RCC 7860 (cell line): Measurements from ENCODE around the gene EMX2.
"Not testable (repeated sequence)": the region's sequence is repeated elsewhere in the genome, so short reads cannot be mapped to it uniquely, and the experiment has no call there.

ENCODE experiments used
- DNase-seq: peaks from one replicate; pipeline ENCODE4 v3.0.0-alpha.2; 2015; ENCODE audit warnings: low spot score
- FAIRE-seq: peaks from 2 replicates; lab custom pipeline; 2012; peaks lifted over from hg19 to GRCh38; lab: Jason Lieb, UNC

EMX2 gene

DNA sequence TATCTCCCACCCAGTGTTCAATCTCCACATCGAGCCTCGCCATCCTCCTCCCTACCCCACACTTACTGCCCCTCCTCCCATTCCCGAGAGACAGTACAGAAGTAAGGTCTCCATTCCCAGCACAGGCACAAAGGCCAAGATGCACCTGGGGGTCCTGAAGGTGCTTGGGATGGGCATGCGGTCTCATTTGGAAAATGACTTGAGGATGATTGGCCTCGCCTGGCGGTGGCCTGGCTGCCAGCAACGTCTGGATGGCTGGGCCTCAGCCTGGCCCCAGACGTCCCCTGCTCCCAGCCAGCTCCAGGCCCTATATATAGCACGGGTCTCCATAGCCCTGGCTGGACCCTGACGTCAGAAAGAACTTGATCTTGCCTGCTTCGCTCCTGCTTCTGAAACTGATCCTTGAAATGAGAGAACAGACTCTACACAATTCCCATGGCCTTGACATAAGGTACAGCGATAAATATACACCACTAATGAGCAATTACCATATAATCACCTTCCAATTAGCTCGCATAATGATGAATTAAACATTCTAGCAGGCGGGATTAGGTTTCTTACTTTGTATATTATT, 11.8 kb downstream of the EMX2 start:
- FAIRE-seq (no peak), DNase-seq (no peak)

DNA sequence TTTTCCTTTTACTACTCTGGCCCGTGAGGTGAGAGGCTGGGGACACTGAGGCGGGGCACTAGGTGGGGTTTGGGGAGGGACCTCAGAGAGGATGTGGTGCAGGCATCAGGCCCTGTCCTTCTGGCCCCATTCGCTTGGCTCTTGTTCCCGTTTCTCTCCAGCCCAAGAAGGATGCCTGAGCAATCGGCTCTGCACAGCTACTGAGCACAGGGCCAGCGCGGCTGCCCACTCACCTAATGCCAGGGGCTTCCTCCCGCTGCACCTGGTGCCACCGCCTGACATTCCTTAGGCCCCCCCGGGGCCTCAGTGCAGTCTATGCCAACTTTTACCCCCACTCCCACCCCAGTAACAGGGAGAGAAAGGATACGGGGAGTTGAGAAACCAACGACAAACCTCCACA, 12.5 kb downstream of the EMX2 start:
- no peak for FAIRE-seq
- DNase-seq, result no peak

DNA sequence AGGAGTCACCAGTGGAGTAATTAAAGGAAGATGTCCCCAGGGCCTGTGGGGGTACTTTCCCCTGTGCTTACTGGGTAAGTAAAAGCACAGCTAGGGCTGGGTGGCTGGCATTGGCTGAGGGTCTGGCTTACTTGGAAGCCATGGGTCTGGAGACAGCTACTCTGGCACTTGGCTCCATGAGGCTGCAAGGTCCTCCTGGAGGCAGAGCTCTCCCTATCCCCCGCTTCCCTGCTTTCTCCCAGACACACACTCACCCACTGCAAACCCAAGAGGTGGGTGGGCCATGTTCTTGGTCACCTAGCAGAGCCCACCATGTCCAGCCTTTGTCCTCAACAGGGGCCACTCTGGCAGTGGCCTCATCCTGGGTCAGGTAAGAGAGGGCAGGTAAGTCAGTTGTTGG, 13.3 kb downstream of the EMX2 start:
- no peak for FAIRE-seq
- no peak for DNase-seq

DNA sequence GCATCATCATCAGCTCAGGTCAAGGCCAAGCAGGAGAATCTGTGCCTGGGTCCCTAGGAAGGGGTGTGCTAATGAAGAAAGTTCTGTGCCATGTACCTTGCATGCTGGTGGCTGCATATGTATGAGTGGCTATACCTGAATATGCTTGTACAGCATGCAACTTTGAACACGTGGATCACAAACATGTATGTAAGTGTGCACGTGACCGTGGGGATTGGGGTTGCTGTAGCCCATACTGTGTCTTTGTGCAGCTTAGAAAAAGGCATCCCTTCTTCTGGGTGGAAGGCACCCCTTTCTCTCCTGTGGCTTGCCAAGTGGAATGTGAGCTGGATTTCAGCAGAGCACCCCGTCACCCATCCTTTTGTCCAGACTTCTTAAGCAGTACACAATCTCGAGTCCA, 13.8 kb downstream of the EMX2 start:
- no peak for FAIRE-seq
- DNase-seq, result no peak

DNA sequence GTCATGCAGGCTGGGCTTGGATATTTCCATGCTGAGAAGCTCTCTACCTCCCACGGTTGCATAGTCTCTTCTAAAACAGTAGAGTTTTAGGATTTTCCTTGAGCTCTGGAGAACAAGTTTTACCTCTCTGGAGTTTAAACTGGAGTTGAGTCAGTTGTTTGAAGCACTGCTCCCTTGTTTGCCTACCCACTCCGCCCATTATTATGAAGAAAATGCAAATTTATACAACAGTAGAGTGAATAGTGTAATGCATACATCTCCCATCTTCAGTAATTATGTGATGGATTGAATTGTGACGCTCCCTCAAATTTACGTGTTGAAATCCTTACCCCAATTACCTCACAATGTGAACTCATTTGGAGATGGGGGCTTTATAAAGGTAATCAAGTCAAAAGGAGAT, 17.2 kb downstream of the EMX2 start:
- DNase-seq (no peak), FAIRE-seq (no peak)

DNA sequence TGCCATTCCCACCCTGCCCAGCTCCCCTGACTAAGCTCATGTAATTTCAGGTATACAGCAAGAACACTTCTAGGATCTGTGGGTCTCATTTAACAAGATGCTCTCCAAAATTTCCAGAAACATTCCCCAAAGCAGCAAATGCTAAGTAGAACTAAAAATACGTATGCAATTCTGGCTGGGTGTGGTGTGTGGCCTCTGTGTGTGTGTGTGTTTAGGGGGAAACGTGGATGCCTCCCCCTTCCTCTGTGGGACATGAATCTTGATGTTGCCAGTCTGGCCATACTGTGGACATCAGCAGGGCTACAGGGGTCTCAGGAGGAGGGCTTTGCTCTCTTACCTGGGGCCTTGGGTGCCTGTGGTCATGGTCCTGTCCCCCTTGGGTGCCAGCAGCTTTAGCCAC, 18.4 kb downstream of the EMX2 start:
- DNase-seq (no peak), FAIRE-seq (no peak)

DNA sequence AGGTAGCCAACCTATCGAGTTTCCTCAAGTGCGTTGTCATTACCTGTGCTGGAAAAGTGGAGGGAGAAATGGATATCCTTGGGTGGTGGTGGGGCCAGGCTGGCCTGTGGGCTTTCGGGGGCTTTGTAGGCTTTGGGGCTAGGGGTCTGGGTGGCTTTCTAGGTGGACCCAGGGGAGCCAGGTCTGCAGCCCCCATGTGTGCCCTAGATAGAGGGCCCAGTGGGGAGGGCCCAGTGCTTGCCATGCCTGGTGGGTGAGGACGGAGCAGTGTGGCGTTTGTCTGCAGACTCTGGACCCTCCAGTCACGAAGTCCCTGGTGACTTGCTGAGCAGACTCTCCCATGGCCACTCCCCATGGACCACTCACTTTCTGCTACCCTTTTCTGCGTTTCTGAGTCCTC, 19.7 kb downstream of the EMX2 start:
- FAIRE-seq (no peak), DNase-seq (no peak)

DNA sequence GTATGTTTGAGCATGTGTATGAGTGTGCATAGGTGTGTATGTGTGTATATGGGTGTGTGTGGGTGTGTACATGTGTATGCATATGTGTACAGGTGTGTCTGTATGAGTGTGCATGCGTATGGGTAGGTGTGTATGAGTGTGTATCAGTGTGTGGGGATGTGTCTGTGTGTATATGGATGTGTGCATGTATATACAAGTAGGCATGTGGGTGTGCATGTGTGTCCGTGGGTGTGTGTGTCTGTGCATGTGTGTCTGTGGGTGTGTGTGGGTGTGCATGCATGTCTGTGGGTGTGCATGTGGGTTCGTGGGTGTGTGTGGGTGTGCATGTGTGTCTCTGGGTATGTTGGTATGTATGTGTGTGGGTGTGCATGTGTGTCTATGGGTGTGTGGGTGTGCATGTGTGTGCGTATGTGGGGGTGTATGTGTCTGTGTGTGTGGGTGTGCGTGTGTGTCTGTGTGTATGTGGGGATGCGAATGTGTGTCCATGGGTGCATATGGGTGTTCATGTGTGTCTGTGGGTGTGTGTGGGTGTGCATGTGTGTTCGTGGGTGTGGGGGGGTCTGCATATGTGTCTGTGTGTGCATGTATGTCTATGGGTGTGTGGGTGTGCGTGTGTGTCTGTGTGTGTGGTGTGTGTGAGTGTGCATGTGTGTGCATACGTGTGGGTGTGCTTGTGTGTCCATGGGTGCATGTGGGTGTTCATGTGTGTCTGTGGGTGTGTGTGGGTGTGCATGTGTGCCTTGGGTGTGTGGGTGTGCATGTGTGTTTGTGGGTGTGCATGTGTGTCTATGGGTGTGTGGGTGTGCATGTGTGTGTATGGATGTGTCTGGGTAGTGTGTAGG, 20.6 kb downstream of the EMX2 start:
- FAIRE-seq (no peak), DNase-seq (no peak)

DNA sequence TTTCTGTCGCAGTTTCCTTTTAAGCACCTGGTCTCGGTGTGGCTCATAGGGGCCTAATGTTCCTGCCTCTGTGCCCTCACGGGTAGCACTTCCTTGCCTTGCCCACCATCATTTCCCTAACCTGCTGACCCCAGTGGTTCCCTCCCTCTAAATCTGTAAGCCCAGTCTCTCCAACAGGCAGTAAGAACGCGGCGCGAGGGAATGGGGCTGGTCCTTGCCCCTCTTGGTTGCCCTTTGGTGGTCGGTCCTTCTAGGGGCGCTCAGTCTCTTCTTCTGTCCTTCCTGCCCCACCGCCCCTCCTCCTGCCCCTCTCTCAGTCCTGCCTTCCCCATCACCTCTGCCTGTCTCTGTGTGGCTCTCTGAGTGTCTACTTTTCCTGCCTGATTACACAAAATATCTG, 21.2 kb downstream of the EMX2 start:
- FAIRE-seq (no peak), DNase-seq (no peak)

DNA sequence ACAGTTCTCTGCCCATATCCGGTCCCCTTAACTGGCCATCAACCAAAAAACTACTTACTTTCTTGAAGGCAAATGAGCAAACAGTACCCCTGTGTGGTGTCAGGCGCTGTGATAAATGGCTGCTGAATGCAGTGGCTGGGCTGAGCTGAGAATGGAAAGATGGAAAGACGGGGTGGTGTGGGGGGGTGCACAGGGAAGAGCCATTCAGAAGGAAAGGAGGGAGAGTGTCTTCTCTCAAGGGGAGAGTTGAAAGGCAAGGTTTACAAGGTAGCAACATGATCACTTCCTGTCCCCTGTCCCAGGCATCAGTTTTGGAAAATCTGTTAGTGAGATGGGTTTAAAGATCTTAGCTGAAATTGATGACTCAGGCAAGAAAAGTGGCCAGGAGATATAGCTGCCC, 22.5 kb downstream of the EMX2 start:
- DNase-seq, result no peak
- no peak for FAIRE-seq

DNA sequence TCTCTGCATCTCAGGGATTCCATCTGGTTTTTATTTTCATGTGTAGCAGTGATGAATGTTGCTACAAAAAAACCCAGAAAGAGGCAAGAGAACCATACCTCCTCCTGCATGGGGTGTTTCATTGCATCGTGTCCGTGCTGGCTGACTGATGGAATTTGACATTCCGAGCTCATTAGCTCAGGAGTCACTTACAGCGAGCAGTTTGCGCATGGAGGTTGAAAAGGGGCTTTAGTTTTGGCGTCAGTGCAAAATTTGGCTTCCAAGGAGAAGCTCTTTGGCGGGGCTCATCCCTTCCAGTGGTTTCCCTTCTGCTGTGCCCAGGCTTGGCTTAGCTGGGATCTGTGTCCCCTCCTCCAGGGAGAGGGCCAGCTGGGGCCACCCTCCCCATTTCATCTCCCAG, 25.8 kb downstream of the EMX2 start:
- DNase-seq (no peak), FAIRE-seq (no peak)

DNA sequence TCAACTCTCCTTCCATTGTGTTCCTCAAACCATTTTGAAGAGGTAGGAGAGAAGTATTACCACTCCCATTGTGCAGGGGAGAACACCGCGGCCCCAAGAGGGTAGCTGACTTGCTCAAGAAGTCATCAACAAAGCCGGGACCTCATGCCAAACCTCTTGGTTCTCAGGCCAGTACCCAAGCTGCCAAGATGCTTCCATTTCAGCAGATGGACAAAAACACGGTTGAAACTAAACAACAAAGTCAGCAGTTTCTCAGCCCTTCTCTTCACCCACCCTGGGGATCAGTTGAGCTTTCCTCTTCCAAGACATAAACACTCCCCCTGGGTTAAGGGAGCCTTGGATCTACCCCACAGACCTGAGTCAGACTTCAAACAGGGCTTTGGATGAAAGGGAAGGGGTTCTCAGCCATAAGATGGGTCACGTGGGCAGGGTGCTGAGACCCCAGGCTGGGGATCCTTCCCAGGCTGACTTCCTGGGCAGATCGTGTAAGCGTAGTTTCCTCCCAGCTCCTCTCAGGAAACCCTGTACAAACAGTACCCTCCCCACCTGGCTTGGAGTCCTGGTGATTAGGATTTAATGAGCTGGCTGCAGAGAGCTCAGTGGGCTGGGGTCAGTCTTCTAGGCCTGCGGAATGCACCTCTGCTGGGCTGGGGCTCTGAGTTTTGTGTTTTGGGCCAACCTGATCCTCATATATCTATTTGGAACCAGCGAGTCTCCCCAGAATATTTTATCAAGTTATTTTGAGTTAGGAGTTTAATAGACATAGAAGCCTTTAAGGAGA, 27.3 kb downstream of the EMX2 start:
- FAIRE-seq, result no peak
- DNase-seq, result no peak

DNA sequence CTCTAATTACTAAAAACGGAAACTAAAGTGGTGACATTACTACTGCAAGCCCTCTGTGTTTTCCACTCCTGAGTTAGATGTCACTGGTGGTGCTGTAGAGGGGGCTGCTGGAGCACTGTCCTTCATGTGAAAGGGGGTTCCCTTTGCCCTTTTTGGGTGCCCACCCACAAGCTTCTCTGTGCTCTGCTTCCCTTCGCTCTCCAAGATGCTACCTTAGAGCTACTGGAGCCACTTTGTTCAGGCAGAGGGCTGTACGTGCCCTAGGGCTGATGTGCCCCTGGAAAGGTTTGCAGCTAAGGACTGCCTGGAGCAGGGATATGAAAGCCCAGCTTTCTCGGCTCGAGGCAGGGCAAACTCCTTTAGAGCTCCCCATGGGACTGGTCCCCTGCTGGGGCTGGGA, 28.3 kb downstream of the EMX2 start:
- FAIRE-seq, result no peak
- DNase-seq, result no peak

DNA sequence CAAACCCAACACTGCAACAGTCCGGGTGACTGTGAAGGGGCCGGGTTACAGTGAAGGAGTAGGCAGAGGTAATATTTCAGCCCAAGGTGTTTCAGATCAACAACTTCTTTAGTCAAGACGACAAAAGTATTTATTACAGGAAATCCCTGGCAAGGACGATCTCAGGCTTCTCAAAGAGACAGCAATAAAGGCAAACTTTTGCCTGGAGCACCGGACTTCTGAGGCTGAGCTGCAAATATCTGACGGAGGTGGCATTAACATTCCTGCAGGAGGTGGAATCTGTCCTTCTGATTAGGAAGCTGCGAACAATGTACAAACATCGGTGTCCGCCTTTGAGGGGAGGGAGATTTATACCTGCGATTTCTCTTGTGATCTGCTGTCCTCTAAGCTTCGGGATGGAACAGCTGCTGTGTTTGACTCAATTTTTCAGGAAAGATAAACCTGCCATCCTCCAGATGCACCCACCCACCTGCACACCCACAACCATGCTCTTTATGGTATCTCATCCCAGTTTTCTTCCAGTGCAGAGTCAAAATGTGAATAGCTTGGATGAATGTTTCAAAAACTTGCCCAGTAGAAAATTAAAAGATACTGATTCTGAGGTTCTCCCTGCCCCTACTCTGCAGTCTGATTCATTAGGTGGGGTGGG, 32.1 kb downstream of the EMX2 start:
- no peak for FAIRE-seq

DNA sequence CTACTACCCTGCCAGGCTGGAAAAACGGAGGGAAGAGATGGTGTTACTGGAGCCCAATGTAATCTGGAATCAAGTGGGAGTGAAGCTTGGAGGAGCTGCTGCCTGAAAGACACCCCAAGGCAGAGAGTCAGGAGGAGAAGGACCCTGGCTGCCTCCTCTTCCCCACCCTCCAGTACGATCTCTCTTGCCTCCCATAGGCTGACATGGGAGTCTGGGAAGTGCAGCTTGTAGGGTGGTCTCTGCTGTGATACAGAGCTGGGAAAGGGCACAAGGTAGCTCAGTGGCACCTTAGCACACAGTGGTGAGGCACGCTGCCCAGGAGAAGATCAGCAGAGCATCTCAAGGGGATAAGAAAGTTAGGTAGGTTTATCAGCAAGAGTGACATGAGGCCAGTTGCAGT, 35.9 kb downstream of the EMX2 start:
- FAIRE-seq, result no peak
- no peak for DNase-seq

More for the DNA sequence above, 32.1 kb downstream of the EMX2 start:
- no peak for DNase-seq

DNA sequence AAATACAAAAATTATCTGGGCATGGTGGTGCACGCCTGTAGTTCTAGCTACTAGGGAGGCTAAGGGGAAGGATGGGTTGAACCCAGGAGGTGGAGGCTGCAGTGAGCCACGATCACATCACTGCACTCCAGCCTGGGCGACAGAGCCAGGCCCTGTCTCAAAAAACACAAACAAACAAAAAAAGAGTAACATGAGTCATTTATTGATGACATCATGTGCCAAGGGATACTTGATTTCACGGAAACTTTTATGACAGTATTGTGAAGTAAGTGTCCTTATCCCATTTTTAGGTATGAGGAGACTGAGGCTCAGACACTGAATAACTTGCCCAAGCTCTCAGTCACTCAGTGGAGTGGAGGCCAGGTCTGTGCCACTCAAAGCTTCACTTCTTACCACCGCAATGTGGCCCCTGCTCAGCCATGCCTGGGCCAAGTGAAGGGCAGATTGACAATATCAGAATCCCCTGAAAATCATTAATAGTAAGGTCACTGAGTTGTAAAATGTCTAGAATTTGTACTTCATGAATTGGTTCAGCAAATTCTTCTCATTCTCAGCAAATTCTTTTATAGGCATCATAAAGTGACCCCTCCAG, 36.5 kb downstream of the EMX2 start:
- no peak for DNase-seq
- no peak for FAIRE-seq

DNA sequence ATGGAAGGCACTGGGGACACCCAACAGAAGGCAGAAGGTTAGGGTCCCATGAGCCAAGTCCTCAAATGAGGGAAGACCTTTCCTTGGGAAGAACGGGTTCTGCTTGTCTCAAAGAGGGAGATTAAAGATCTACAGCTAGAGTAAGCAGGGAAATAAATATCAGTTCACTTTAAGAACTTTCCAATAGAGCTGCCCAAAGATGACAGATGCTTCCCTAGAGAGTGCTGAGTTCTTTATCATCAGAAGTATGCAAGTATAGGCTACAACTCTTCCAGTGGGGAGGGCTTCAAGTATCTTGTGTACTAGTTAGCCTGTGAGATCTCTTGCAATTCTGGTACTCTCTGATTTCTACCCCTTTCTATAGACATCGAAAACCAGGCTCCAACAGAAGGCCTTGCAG, 39.4 kb downstream of the EMX2 start:
- no peak for DNase-seq
- FAIRE-seq, result no peak

DNA sequence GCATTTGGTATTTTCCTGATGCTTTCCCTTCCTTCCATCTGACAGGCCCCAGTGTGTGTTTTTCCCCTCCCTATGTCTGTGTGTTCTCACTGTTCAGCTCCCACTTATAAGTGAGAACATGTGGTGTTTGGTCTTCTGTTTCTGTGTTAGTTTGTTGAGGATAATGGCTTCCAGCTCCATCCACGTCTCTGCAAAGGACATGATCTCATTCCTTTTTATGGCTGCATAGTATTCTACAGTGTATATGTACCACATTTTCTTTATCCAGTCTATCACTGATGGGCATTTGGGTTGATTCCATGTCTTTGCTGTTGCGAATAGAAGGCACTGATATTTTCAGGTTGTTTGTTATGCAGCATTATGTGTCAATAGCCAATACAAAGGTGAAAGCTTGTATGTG, 42.3 kb downstream of the EMX2 start:
- not testable (repeated sequence) for DNase-seq, FAIRE-seq

DNA sequence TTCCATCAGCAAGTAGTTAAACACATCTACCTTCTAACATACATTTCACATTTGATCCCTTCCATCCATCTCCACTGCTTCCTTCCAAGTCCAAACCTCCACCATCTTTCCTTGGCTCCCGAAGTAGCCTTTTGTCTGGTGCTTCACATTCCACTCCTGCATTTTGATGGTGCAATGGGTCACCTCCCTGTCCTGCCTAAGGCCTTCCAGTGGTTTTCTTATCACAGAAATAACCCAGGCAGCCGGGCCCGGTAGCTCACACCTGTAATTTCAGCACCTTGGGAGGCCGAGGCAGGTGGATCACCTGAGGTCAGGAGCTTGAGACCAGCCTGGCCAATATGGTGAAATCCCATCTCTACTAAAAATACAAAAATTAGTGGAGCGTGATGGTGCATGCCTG, 44.5 kb downstream of the EMX2 start:
- DNase-seq, result no peak
- FAIRE-seq, result no peak

DNA sequence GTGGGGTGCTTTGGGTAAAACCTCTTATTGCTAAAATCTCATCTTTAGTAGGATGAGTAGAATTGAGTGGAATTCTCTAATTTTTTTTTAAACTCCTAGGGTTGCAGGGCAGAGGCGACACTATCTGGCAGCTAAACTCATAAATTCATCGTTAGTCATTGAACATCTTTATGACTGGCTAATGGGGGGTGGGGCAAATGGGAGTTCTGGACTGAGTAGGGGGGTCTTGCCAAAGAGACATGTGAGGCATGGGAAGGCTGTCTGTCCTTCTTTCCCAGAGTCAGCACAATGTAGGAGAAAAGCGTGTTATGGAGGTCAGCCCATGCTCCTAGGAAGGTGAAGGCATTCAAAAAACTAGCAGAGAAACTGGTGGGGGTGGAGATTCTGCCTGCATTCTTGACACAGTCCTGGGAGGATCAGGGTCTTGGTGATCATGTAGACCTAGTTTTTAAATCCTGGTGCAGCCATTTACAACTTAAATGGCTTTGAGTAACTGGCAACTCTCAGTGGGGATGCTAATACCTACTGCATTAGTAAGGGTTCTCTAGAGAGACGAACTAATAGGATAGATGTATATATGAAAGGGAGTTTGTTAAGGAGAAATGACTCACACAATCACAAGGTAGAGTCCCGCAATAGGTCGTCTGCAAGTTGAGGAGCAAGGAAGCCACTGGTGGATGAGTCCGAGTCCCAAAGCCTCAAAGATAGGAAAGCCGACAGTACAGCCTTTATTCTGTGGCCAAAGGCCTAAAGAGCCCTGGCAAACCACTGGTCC, 47.7 kb downstream of the EMX2 start:
- DNase-seq (no peak), FAIRE-seq (no peak)
